Lower leg skin (tissue), 4 donors: Measurements from ENCODE around the gene CFDP1. TPM values are rescaled to one million over a fixed set of nuclear protein-coding genes. Genes with fewer than 3 reads are reported as not detected.
A peak's percentile ranks its signal among the peaks of the same experiment; 100 is the strongest.
"Not testable (repeated sequence)": the region's sequence is repeated elsewhere in the genome, so short reads cannot be mapped to it uniquely, and the experiment has no call there.

Experiments
- DNase-seq, 2 donors: peaks; one replicate each; pipeline ENCODE4 v3.0.0-alpha.2; 2019; ENCODE audit warnings: low spot score in 2 of 2
- H3K4me3 ChIP-seq: fragments of 200-600 bp; sonication (generic); 2 replicates; pipeline ENCODE4 v1.5.1; 2017; ENCODE audit warnings: mild to moderate bottlenecking, low read depth; ENCODE audit not compliant: poor library complexity, severe bottlenecking
- CTCF ChIP-seq, 3 donors: fragments of 450-650 bp; IDR thresholded peaks; one replicate each; pipeline ENCODE4 v1.5.1; 2016; ENCODE audit warnings: antibody characterized with exemption in 3 of 3, mild to moderate bottlenecking in 3 of 3, moderate library complexity in 2 of 3
- POLR2A ChIP-seq, 2 donors: fragments of 450-650 bp; IDR thresholded peaks; one replicate each; pipeline ENCODE4 v1.6.1; 2016 to 2017; ENCODE audit warnings: antibody characterized with exemption in 2 of 2, mild to moderate bottlenecking in 1 of 2, moderate library complexity in 1 of 2
- WGBS, 2 donors: methylation state at CpG; one replicate each; pipeline ENCODE4 v1.1.5; 2018; 5-methylcytosine and 5-hydroxymethylcytosine counted together
- intact Hi-C: fragments of 100-400 bp; cut with DNase I; formaldehyde crosslinking; loops from one replicate; pipeline ENCODE4 v1.15.0; 2023; ENCODE audit warnings: low total_unique reads
- total RNA-seq, 4 donors: library from RNA; depleted of rRNA; stranded (reverse); fragments of >200 nt; gene quantifications; one replicate each; pipeline ENCODE4 v1.1.0, GENCODE V29; 2016

Gene CFDP1
- total RNA-seq, 4 donors from 2014 or later: 43.1 to 52.3 (median 49.5) TPM

GRCh38 chr16:75459691-75460090, 26.4 kb upstream of the CFDP1 start:
- WGBS, 2 donors: 93 to 98% methylated on average over 4 of the region's 4 CpGs
- intact Hi-C loops: loop anchor here (10.0 kb wide), 1 partner anchor 165 kb away; the partner anchor contains the start of gene ADAT1

GRCh38 chr16:75458439-75458838, 25.1 kb upstream of the CFDP1 start:
- 94 to 95% methylated on average over 2 of the region's 2 CpGs for WGBS, 2 donors
- no peak overlapping the region for H3K4me3 ChIP-seq
- DNase-seq: no peak
- intact Hi-C loops: no loop called here
- TF ChIP-seq CTCF (IDR thresholded peaks at IDR 0.05) (no peak), POLR2A (IDR thresholded peaks at IDR 0.05) (no peak)

More at GRCh38 chr16:75459691-75460090, 26.4 kb upstream of the CFDP1 start:
- no peak overlapping the region for H3K4me3 ChIP-seq
- no peak for TF ChIP-seq CTCF (IDR thresholded peaks at IDR 0.05)
- no peak for DNase-seq

- 91 to 94% methylated on average over 4 of the region's 4 CpGs for WGBS, 2 donors
- DNase-seq: no peak
- intact Hi-C loops: no loop called here
- TF ChIP-seq CTCF (IDR thresholded peaks at IDR 0.05) (no peak), POLR2A (IDR thresholded peaks at IDR 0.05) (no peak)
- no peak overlapping the region for H3K4me3 ChIP-seq
Observed at GRCh38 chr16:75458029-75458428, 24.7 kb upstream of the CFDP1 start.

GRCh38 chr16:75457485-75458021, 24.2 kb upstream of the CFDP1 start:
- TF ChIP-seq POLR2A (IDR thresholded peaks at IDR 0.05): no peak
- TF ChIP-seq CTCF (IDR thresholded peaks at IDR 0.05): no peak
- no peak overlapping the region for H3K4me3 ChIP-seq
- peak in 1 of 2 donors; percentile 60 for DNase-seq
- intact Hi-C loops: no loop called here
- WGBS, 2 donors: 97 to 98% methylated on average over 5 of the region's 5 CpGs

GRCh38 chr16:75456971-75457370, 23.7 kb upstream of the CFDP1 start:
- no peak overlapping the region for H3K4me3 ChIP-seq
- 90 to 91% methylated on average over 1 of the region's 1 CpG for WGBS, 2 donors
- peak in 1 of 2 donors; percentile 34 for DNase-seq
- TF ChIP-seq POLR2A (IDR thresholded peaks at IDR 0.05) (no peak), CTCF (IDR thresholded peaks at IDR 0.05) (no peak)
- intact Hi-C loops: no loop called here

- H3K4me3 ChIP-seq, intact Hi-C loops: not testable (repeated sequence)
- WGBS, 2 donors: 78 to 82% methylated on average over 4 of the region's 4 CpGs
- peak in 1 of 2 donors; percentile 48 for DNase-seq
Observed at GRCh38 chr16:75456486-75456885, 23.2 kb upstream of the CFDP1 start.
